ENCODE results near the gene CRNKL1.

GRCh38 chr20:20095114-20095872, 43.0 kb upstream of the CRNKL1 start:
- TF ChIP-seq GATA3 (IDR thresholded peaks at IDR 0.05; ENCODE audit: low read depth, low read length) (no peak), GATA2 (IDR thresholded peaks at IDR 0.05; ENCODE audit: low read depth, low read length) (no peak)
